Measurements from ENCODE around the gene ITPR1. TPM values are rescaled to one million over a fixed set of nuclear protein-coding genes. Genes with fewer than 3 reads are reported as not detected.

ITPR1 gene
- polyA plus RNA-seq, 1 experiment = 1.4 TPM

- no peak for TF ChIP-seq CTCF (IDR thresholded peaks at IDR 0.05; ENCODE audit: insufficient read depth, low read depth, low read length)
- ChIA-PET CTCF (no interaction called here), POLR2A (no interaction called here)
- DNase-seq (ENCODE audit: low read depth) = no peak
- Histone ChIP-seq H3K36me3 (ENCODE audit: control insufficient read depth, insufficient read depth, low read length) (no peaks in the 10 kb centered on the region), H3K27me3 (ENCODE audit: control insufficient read depth, insufficient read depth, low read length) (no peaks in the 10 kb centered on the region), H3K4me3 (ENCODE audit: low read depth, low read length) (no peak overlapping the region)
These were observed 363.0 kb downstream of the ITPR1 start for GRCh38 chr3:4856136-4856535.

DNA sequence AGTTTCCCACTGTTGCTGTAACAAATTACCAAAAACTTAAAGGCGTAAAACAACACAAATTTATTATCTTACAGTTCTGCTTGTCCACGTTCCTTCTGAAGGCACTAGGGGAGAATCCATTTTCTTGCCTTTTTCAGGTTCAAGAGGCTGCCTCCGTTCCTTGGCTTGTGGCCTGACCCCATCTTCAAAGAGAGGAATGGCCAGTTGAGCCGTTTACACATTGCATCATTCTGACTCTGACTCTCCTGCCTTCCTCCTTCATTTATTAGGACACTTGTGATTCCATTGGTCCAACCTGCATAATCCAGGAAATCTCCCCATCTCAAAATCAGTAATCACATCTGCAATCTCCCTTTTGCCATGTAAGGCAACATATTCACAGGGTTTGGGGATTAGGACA, 363.4 kb downstream of the ITPR1 start:
- ChIA-PET CTCF (no interaction called here), POLR2A (no interaction called here)
- H3K27me3 ChIP-seq (ENCODE audit: control insufficient read depth, insufficient read depth, low read length) = no peaks in the 10 kb centered on the region
- TF ChIP-seq CTCF (IDR thresholded peaks at IDR 0.05; ENCODE audit: insufficient read depth, low read depth, low read length) = no peak
- no peaks in the 10 kb centered on the region for H3K36me3 ChIP-seq (ENCODE audit: control insufficient read depth, insufficient read depth, low read length)
- no peak overlapping the region for H3K4me3 ChIP-seq (ENCODE audit: low read depth, low read length)
- DNase-seq (ENCODE audit: low read depth) = no peak

- Histone ChIP-seq H3K36me3 (ENCODE audit: control insufficient read depth, insufficient read depth, low read length) (no peaks in the 10 kb centered on the region), H3K4me3 (ENCODE audit: low read depth, low read length) (no peak overlapping the region), H3K27me3 (ENCODE audit: control insufficient read depth, insufficient read depth, low read length) (no peaks in the 10 kb centered on the region)
- DNase-seq (ENCODE audit: low read depth) = no peak
- TF ChIP-seq CTCF (IDR thresholded peaks at IDR 0.05; ENCODE audit: insufficient read depth, low read depth, low read length) = no peak
- ChIA-PET CTCF (no interaction called here), POLR2A (no interaction called here)
These were observed 363.8 kb downstream of the ITPR1 start for GRCh38 chr3:4856986-4857385.

- CTCF ChIA-PET = interaction anchor here (0.9 to 1.5 kb wide), 4 partner anchors 12 to 53 kb away, joined by 3 to 4 read pairs (median 4); no protein-coding TSS in a partner anchor
- no peak for TF ChIP-seq CTCF (IDR thresholded peaks at IDR 0.05; ENCODE audit: insufficient read depth, low read depth, low read length)
- DNase-seq (ENCODE audit: low read depth) = no peak
- H3K27me3 ChIP-seq (ENCODE audit: control insufficient read depth, insufficient read depth, low read length) = no peaks in the 10 kb centered on the region
- POLR2A ChIA-PET = no interaction called here
- H3K36me3 ChIP-seq (ENCODE audit: control insufficient read depth, insufficient read depth, low read length) = no peaks in the 10 kb centered on the region
- H3K4me3 ChIP-seq (ENCODE audit: low read depth, low read length) = no peak overlapping the region
These were observed 366.6 kb downstream of the ITPR1 start for GRCh38 chr3:4859788-4860187.

- CTCF ChIA-PET = no interaction called here
- no peak overlapping the region for H3K4me3 ChIP-seq (ENCODE audit: low read depth, low read length)
- no peaks in the 10 kb centered on the region for H3K36me3 ChIP-seq (ENCODE audit: control insufficient read depth, insufficient read depth, low read length)
- DNase-seq (ENCODE audit: low read depth) = no peak
- no peaks in the 10 kb centered on the region for H3K27me3 ChIP-seq (ENCODE audit: control insufficient read depth, insufficient read depth, low read length)
- POLR2A ChIA-PET = no interaction called here
- no peak for TF ChIP-seq CTCF (IDR thresholded peaks at IDR 0.05; ENCODE audit: insufficient read depth, low read depth, low read length)
These were observed 369.8 kb downstream of the ITPR1 start for GRCh38 chr3:4862973-4863372.
